ENCODE data around the gene TK1. TPM values are rescaled to one million over a fixed set of nuclear protein-coding genes. Genes with fewer than 3 reads are reported as not detected.
A peak's percentile ranks its signal among the peaks of the same experiment; 100 is the strongest.

The TK1 gene
- total RNA-seq, 8 experiments from 2014 or later: 0.50 to 59.5 (median 1.9) TPM

DNA sequence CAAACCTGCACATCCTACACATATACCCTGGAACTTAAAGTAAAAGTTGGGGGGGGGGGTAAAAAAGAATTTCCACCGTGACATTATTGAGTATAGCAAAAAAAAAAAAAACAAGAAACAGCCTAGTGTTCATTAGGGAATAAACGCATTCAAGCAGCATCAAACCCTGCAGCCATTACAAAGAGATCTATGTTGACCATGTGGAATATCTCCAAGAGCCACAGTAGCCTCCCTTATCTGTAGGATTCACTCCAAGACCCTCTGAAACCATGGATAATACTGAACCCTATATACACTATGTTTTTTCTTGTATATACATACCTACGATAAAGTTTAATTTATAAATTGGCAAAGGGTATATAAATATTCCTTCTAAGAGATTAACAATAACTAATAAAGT, 21.6 kb upstream of the TK1 start:
- ATAC-seq (replicated peaks in 6 of 8): no peak
- Histone ChIP-seq H3K27ac (no peak overlapping the region), H3K4me3 (no peak overlapping the region), H3K4me1 (replicated peaks in 1 of 2) (no peaks in the 10 kb centered on the region)
- 36 to 100% (median 89%) methylated on average over 1 to 3 of the region's 3 CpGs for WGBS, 10 experiments
- in situ Hi-C loops (cut with MboI; ENCODE audit: low pct_unique_long_range_greater_than_20kb in 2 of 9, low sequenced_read_pairs in 9 of 9, unreplicated experiment in 9 of 9): no loop called here

DNA sequence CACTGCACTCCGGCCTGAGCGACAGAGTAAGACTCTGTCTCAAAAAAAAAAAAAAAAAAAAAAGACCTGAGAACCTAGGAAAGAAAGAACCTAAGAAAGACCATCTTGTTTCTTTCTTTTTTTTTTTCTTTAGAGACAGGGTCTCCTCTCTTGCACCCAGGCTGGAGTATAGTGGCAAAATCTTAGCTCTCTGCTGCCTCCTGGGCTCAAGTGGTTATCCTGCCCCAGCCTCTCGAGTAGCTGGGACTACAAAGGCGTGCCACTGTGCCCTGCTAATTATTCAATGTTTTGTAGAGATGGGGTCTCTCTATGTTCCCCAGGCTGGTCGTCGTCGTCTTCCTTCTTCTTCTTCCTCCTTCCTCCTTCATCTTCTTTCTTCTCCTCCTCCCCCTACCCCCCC, 19.4 kb upstream of the TK1 start:
- 0 to 96% (median 61%) methylated on average over 1 to 3 of the region's 7 CpGs; no CpG with 5 or more reads in 7 of the 10 experiments for WGBS, 10 experiments
- no peak overlapping the region for H3K27ac ChIP-seq
- H3K4me3 ChIP-seq: no peak overlapping the region
- H3K4me1 ChIP-seq (replicated peaks in 1 of 2): no peaks in the 10 kb centered on the region
- ATAC-seq (replicated peaks in 6 of 8): no peak
- in situ Hi-C loops (cut with MboI; ENCODE audit: low pct_unique_long_range_greater_than_20kb in 2 of 9, low sequenced_read_pairs in 9 of 9, unreplicated experiment in 9 of 9): no loop called here

DNA sequence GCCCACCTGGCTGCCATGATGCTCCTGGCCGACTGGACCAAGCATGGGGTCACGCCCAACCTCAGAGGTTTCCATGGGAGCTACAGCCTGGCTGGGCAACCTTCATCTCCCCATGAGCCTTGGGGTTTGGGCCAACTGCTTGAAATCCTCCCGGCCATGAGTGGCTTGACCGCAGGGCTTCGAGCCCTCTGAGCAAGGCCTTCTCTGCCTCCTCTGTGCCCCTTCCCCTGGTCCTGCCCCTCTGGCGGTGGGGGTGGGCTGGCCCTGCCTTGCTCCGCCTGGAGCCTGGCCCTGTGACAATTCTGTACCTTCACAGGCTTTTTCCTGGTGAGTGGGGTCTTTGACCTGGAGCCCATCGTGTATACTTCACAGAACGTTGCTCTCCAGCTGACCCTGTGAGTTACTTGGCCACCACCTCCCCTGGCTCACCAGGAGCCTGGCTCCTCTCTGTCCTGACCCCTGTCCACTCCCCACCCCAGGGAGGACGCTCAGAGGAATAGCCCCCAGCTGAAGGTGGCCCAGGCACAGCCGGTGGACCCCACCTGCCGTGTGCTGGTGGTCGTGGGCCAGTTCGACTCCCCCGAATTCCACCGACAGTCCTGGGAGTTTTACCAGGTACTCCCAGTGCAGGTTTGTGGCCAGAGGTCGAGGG, 18.4 kb upstream of the TK1 start:
- in situ Hi-C loops (cut with MboI; ENCODE audit: low pct_unique_long_range_greater_than_20kb in 2 of 9, low sequenced_read_pairs in 9 of 9, unreplicated experiment in 9 of 9): no loop called here
- no peak for ATAC-seq (replicated peaks in 6 of 8)
- WGBS, 10 experiments: 80 to 100% (median 87%) methylated on average over 1 to 6 of the region's 17 CpGs; no CpG with 5 or more reads in 7 of the 10 experiments
- H3K4me1 ChIP-seq (replicated peaks in 1 of 2): no peaks in the 10 kb centered on the region
- no peak overlapping the region for H3K4me3 ChIP-seq
- no peak overlapping the region for H3K27ac ChIP-seq

DNA sequence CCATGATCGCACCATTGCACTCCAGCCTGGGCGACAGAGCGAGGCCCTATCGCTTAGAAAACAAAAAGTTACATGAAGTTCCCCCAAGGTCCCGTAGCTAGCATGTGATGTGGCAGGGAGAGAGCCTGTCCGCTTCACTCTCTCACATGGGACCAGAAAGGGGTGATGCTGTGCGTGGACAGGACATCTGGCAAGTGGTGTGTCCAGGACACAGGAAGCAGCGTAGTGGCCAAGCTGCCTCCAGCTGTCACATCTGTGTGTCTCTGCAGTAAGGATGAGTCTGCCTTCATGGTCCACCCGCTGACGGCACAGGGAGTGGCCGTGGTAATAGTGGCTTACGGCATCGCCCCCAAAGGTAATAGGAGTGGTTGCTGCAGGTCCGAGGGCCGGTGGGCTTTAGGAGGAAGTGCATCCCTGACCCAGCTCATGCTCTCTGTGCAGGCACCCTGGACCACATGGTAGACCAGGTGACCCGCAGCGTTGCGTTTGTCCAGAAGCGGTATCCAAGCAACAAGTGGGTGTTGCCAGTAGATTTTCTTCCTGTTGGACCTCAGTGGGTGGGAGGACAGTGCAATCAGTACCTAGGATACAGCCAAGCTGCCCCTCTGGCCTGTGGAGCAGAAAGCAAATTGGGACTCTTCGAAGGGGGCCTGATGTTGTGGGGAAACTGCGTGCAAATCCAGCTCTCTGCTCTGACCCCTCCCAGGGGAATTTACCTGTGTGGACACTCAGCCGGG, 17.7 kb upstream of the TK1 start:
- in situ Hi-C loops (cut with MboI; ENCODE audit: low pct_unique_long_range_greater_than_20kb in 2 of 9, low sequenced_read_pairs in 9 of 9, unreplicated experiment in 9 of 9): no loop called here

DNA sequence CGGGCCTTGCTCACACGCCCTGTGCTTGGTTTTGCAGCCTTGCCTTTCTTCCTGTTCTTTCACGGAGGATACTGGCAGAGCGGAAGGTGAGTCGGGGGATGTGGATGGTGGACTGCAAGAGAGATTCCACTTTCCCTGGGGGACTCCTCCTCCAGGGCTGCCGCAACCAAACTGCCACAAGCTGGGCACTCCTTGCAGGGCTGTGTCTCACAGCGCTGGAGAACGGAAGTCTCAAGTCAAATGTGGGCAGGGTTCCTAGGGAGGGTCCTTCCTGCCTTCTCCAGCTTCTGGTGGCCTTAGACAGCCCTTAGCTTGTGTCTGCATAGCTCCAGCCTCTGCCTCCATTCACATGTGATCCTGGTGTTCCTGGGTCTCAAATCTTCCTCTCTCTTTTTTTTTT, 15.8 kb upstream of the TK1 start:
- H3K27ac ChIP-seq: no peak overlapping the region
- peaks cover under 1 to 2% of the 10 kb centered on the region in 2 donors for H3K4me1 ChIP-seq (replicated peaks in 1 of 2)
- WGBS, 10 experiments: 86 to 100% methylated on average over 2 to 7 of the region's 8 CpGs; no CpG with 5 or more reads in 8 of the 10 experiments
- in situ Hi-C loops (cut with MboI; ENCODE audit: low pct_unique_long_range_greater_than_20kb in 2 of 9, low sequenced_read_pairs in 9 of 9, unreplicated experiment in 9 of 9): no loop called here
- no peak overlapping the region for H3K4me3 ChIP-seq
- ATAC-seq (replicated peaks in 6 of 8): no peak

More for the DNA sequence above, 17.7 kb upstream of the TK1 start:
- 79 to 100% (median 90%) methylated on average over 1 to 14 of the region's 22 CpGs; no CpG with 5 or more reads in 4 of the 10 experiments for whole genome bisulfite sequencing, 10 experiments
- ATAC-seq (replicated peaks in 6 of 8): peak in 3 of 8 experiments; percentile 12 to 47 (median 12)
- no peak overlapping the region for H3K27ac ChIP-seq
- H3K4me3 ChIP-seq: no peak overlapping the region
- H3K4me1 ChIP-seq (replicated peaks in 1 of 2): no peaks in the 10 kb centered on the region

DNA sequence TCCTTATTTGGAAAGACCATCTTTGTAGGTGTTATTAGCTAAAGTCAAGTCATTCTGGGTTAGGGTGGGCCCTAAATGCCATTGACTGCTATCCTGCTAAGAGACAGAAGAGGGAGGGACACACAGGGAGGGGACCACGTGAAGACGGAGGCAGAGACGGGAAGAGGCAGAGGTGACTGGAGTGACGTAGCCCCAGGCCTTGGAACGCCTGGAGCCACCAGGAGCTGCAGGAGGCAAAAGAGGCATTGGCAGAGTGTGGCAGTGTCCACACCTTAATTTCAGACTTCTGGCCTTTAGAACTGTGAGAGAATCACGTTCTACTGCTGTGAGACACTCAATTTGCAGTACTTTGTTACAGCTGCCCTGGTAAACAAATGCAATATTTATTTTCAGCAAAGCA, 13.6 kb upstream of the TK1 start:
- in situ Hi-C loops (cut with MboI; ENCODE audit: low pct_unique_long_range_greater_than_20kb in 2 of 9, low sequenced_read_pairs in 9 of 9, unreplicated experiment in 9 of 9): no loop called here
- Histone ChIP-seq H3K4me1 (replicated peaks in 1 of 2) (peaks cover 17 to 20% of the 10 kb centered on the region in 2 donors), H3K27ac (no peak overlapping the region), H3K4me3 (no peak overlapping the region)
- no peak for ATAC-seq (replicated peaks in 6 of 8)
- WGBS, 10 experiments: 67 to 100% (median 82%) methylated on average over 1 to 6 of the region's 6 CpGs; no CpG with 5 or more reads in 4 of the 10 experiments

DNA sequence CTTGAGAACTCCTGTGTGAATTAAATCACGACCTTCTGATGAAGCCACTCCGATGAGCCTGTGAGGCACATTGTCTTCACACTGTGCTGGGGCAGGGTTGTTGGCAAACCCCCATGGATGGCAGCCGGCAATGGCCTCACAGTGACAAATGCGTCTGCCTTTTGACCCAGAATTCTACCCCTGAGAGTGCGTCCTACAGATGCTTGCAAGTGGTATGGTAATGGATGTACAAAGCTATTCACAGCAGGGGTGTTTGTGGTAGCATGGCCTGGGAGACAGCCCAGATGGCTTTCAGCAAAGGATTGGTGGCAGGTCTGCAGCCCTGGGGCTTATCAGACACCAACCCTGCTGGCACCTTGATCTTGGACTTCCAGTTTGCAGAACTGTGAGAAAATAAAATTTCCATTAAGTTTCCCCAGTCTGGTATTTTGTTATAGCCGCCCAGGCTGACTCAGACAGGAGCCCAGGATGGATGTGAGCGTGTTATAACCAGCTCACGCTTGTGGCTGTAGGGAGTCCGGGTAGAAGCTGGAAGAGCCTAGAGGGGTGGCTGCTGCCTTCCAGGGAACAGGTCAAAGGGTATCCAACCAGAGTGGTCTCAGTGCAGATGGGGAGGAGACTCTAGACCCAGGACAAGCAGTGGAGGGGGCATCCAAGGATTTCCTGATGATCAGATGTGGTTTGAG, 10.4 kb upstream of the TK1 start:
- 11 to 94% (median 44%) methylated on average over 2 to 5 of the region's 9 CpGs; no CpG with 5 or more reads in 5 of the 10 experiments for WGBS, 10 experiments
- in situ Hi-C loops (cut with MboI; ENCODE audit: low pct_unique_long_range_greater_than_20kb in 2 of 9, low sequenced_read_pairs in 9 of 9, unreplicated experiment in 9 of 9): no loop called here
- H3K4me3 ChIP-seq: no peak overlapping the region
- peaks cover 17 to 20% of the 10 kb centered on the region in 2 donors for H3K4me1 ChIP-seq (replicated peaks in 1 of 2)
- peak overlapping the region in 1 of 2 donors; percentile 4 for H3K27ac ChIP-seq
- ATAC-seq (replicated peaks in 6 of 8): peak in 6 of 8 experiments; percentile 50 to 83 (median 70)

DNA sequence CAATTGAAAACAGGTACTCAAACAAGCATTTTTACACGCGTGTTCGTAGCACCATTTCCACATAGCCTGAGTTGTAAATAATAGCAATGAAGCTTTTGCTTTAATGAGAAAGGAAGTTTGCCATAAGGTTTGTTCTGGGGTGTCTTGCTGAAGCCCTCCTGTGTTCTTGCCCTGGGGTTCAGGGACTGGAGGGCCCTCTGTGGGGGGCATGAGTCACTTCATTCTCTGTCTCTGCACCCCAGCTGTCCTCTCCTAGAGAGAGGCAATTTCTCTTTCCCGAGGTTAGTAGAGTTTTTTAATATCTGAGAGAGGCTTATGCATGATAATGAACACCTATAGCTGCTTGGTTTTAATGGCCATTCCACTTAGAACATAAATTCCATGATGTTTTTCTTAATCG, 9.9 kb upstream of the TK1 start:
- in situ Hi-C loops (cut with MboI; ENCODE audit: low pct_unique_long_range_greater_than_20kb in 2 of 9, low sequenced_read_pairs in 9 of 9, unreplicated experiment in 9 of 9): no loop called here
- Histone ChIP-seq H3K27ac (no peak overlapping the region), H3K4me1 (replicated peaks in 1 of 2) (peaks cover 17 to 20% of the 10 kb centered on the region in 2 donors), H3K4me3 (no peak overlapping the region)
- 45 to 100% (median 78%) methylated on average over 4 to 5 of the region's 5 CpGs; no CpG with 5 or more reads in 1 of the 10 experiments for WGBS, 10 experiments
- ATAC-seq (replicated peaks in 6 of 8): peak in 5 of 8 experiments; percentile 7 to 39 (median 32)

DNA sequence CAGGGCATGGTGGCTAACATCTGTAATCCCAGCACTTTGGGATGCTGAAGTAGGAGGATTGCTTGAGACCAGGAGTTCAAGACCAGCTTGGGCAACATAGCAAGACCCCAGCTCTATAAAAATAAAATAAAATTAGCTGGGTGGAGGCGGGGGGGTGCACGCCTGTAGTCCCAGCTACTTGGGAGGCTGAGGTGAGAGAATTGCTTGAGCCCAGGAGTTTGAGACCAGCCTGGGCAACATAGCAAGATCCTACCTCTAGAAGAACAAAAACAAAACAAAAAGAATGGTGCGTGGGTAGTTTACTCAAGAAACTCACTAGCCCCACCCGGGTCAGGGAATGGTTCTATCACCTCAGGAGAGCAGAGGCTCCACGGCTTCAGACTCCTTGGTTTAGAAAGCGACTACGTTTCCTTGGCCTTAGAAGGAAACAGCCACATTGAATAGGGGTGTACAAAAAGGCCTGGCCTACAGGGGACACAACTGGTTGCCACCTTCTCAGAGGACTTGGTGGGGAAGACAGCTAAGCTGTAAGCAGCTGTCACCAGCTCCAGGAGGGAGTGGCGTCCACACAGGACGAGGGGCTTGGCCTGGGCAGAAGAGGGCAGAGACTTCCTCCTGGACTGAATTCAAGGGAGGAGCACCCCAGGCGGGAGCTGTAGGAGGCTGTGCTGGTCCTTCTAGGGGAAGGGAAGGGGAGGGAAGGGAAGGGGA, 716 bp downstream of the TK1 start:
- in situ Hi-C loops (cut with MboI; ENCODE audit: low pct_unique_long_range_greater_than_20kb in 2 of 9, low sequenced_read_pairs in 9 of 9, unreplicated experiment in 9 of 9): no loop called here
- 0 to 100% (median 63%) methylated on average over 1 to 6 of the region's 10 CpGs; no CpG with 5 or more reads in 2 of the 10 experiments for WGBS, 10 experiments
- Histone ChIP-seq H3K4me1 (replicated peaks in 1 of 2) (peaks cover 0 to 16% of the 10 kb centered on the region in 2 donors), H3K27ac (no peak overlapping the region), H3K4me3 (peak overlapping the region in 2 of 5 donors; percentile 43 to 46)
- ATAC-seq (replicated peaks in 6 of 8): peak in 3 of 8 experiments; percentile 22 to 33 (median 33)

DNA sequence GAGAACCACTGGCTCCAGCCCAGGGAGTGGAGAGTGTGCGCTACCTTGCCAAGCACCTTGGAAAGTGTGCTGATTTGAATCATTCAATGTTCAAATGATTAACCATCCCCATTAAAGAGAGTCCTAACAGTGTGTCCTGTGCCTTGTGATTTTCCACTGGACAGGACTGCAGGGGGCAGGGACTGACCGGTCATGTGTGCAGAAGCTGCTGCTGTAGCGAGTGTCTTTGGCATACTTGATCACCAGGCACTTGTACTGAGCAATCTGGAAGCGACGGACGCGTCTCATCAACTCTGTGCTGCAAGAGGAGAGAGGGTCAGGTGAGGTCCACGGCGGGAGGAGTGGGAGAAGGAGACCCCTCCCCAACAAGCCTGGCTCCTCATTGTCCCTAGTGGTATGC, 2.0 kb downstream of the TK1 start:
- in situ Hi-C loops (cut with MboI; ENCODE audit: low pct_unique_long_range_greater_than_20kb in 2 of 9, low sequenced_read_pairs in 9 of 9, unreplicated experiment in 9 of 9): no loop called here

DNA sequence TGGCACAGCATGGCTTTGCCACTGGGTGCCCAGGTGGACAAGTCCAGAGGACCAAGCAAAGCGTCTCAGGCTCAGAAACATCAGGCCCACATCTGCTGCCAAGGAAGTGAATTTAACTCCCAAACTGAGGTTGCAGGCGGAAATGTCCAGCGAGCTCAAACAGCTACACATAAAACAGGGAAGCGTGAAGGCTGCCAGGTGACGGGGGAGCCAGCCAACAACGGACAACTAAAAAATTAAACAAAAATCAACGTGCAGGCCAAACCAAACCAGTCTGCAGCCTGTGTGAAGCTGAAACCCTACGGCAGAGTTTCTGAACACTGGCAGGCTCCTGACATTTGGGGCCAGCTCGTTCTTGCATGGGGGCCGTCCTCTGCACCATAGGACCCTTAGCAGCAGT, 2.5 kb downstream of the TK1 start:
- H3K4me1 ChIP-seq (replicated peaks in 1 of 2): peaks cover 0 to 16% of the 10 kb centered on the region in 2 donors
- no peak for ATAC-seq (replicated peaks in 6 of 8)
- WGBS, 10 experiments: 50 to 100% (median 83%) methylated on average over 1 to 8 of the region's 10 CpGs; no CpG with 5 or more reads in 3 of the 10 experiments
- in situ Hi-C loops (cut with MboI; ENCODE audit: low pct_unique_long_range_greater_than_20kb in 2 of 9, low sequenced_read_pairs in 9 of 9, unreplicated experiment in 9 of 9): no loop called here
- H3K27ac ChIP-seq: no peak overlapping the region
- H3K4me3 ChIP-seq: no peak overlapping the region

More for the DNA sequence above, 2.0 kb downstream of the TK1 start:
- Histone ChIP-seq H3K27ac (no peak overlapping the region), H3K4me1 (replicated peaks in 1 of 2) (peaks cover 0 to 16% of the 10 kb centered on the region in 2 donors), H3K4me3 (no peak overlapping the region)
- no peak for ATAC-seq (replicated peaks in 6 of 8)
- WGBS, 10 experiments: 80 to 100% (median 88%) methylated on average over 1 to 6 of the region's 9 CpGs; no CpG with 5 or more reads in 3 of the 10 experiments

DNA sequence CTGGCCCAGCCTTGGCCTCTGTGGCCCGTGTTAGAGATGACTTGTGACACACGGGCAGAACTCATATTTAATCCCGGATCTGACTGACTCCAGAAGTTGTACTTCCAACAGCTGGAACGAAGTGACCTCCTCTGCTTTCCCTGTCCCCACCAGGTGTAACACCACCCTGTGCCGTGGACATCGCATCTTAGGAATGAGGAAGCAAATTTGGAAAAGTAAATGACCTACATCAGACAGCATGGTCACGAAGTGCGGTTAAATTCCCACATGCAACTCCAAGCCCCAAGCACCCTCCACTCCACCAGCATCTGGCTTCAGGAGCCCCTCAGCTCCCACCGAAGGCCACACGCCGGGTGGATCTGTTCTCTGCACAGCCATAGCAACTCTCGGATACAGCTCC, 2.9 kb downstream of the TK1 start:
- peaks cover 0 to 16% of the 10 kb centered on the region in 2 donors for H3K4me1 ChIP-seq (replicated peaks in 1 of 2)
- in situ Hi-C loops (cut with MboI; ENCODE audit: low pct_unique_long_range_greater_than_20kb in 2 of 9, low sequenced_read_pairs in 9 of 9, unreplicated experiment in 9 of 9): no loop called here
- no peak for ATAC-seq (replicated peaks in 6 of 8)
- no peak overlapping the region for H3K27ac ChIP-seq
- no peak overlapping the region for H3K4me3 ChIP-seq
- 57 to 100% (median 95%) methylated on average over 1 to 7 of the region's 12 CpGs; no CpG with 5 or more reads in 3 of the 10 experiments for WGBS, 10 experiments

Data from motor neuron (in vitro differentiated cells).